ENCODE measurements around the gene TRIM58. TPM values are rescaled to one million over a fixed set of nuclear protein-coding genes. Genes with fewer than 3 reads are reported as not detected.

TRIM58 gene, protein sequence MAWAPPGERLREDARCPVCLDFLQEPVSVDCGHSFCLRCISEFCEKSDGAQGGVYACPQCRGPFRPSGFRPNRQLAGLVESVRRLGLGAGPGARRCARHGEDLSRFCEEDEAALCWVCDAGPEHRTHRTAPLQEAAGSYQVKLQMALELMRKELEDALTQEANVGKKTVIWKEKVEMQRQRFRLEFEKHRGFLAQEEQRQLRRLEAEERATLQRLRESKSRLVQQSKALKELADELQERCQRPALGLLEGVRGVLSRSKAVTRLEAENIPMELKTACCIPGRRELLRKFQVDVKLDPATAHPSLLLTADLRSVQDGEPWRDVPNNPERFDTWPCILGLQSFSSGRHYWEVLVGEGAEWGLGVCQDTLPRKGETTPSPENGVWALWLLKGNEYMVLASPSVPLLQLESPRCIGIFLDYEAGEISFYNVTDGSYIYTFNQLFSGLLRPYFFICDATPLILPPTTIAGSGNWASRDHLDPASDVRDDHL
- 4.2 and 5.3 TPM in 2 replicates for total RNA-seq

- Histone ChIP-seq H3K36me3 (ENCODE audit: control insufficient read depth, insufficient read depth, low read length) (no peaks in the 10 kb centered on the region), H3K4me3 (ENCODE audit: low read depth, low read length) (peak within 1 kb of the TSS; percentile 71), H3K27me3 (ENCODE audit: control insufficient read depth, insufficient read depth, low read length) (no peaks in the 10 kb centered on the region)
- no peak for TF ChIP-seq CTCF (IDR thresholded peaks at IDR 0.05; ENCODE audit: insufficient read depth, low read length, poor library complexity, severe bottlenecking)
- no peak for DNase-seq (ENCODE audit: low read depth)
Observed at GRCh38 chr1:247857069-247857984, at the start of gene TRIM58. Gene TRIM58 (plus strand): TSS chr1:247857187. CDS start chr1:247857247, 60 bp downstream.

DNA sequence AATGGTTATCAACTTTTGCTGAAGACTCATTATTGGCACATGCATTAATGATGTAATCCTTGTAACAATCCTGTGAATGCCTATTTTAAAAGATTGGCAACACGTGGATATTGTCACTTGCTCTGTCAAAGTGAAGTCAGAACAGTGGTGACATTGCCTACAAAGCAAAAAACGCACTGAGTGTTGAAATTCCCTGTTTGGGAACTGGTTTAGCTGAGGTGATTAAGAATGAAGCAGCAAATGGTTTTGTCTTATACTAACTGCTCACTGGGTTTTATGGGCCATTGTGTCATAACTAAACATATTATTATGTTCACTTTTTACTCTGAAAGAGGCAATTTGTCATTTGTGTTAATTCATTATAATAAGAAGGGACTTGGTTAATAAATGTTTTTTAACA lies 44.4 kb upstream of the TRIM58 start:
- TF ChIP-seq CTCF (IDR thresholded peaks at IDR 0.05; ENCODE audit: insufficient read depth, low read length, poor library complexity, severe bottlenecking), result no peak
- H3K36me3 ChIP-seq (ENCODE audit: control insufficient read depth, insufficient read depth, low read length), result no peaks in the 10 kb centered on the region

DNA sequence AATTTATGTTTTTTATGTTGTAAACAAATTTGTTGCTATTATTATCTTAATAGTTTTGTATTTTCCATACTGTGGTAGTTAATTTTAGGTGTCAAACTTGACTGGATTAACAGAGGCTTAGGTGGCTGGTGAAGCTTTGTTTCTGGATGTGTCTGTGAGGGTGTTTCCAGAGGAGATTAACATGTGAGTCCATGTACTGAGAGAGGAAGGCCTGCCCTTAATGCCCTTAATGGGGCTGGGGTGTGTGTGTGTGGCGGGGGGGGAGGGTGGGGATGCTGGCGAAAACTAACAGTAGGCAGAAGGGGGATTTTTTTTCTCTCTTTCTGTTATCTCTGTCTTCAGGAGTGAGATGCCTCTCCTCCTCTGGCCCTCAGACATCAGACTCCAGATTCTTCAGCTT lies 34.9 kb upstream of the TRIM58 start:
- DNase-seq (ENCODE audit: low read depth), result no peak
- H3K36me3 ChIP-seq (ENCODE audit: control insufficient read depth, insufficient read depth, low read length), result no peaks in the 10 kb centered on the region
- no peak for TF ChIP-seq CTCF (IDR thresholded peaks at IDR 0.05; ENCODE audit: insufficient read depth, low read length, poor library complexity, severe bottlenecking)

More for the DNA sequence above, 44.4 kb upstream of the TRIM58 start:
- no peak overlapping the region for H3K4me3 ChIP-seq (ENCODE audit: low read depth, low read length)
- H3K27me3 ChIP-seq (ENCODE audit: control insufficient read depth, insufficient read depth, low read length), result no peaks in the 10 kb centered on the region
- no peak for DNase-seq (ENCODE audit: low read depth)

DNA sequence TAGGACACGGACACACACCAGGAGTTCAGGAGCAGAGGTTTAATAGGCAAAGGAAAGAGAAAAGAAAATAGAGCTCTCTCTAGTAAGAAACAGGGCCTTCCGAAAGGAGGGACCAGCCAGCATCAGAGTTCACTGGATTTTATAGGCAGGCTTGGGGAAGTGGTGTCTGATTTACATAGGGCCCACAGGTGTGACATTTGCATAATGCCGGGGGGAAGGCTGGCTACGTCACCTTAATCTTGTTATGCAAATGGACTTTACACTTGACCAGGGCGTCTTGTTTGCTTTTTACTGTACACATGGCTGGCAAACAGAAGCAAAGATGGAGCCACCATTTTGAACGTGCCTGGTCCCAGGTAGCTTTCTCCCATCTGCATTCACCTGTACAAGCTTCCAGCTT lies 33.0 kb upstream of the TRIM58 start, which contains the start of gene OR14A16:
OR14A16 (minus strand) TSS at position 97 of the 400 bp plus-strand sequence. CDS start 8,390 bp downstream, outside the sequence.
- Histone ChIP-seq H3K36me3 (ENCODE audit: control insufficient read depth, insufficient read depth, low read length) (no peaks in the 10 kb centered on the region), H3K4me3 (ENCODE audit: low read depth, low read length) (no peak within 1 kb of the TSS), H3K27me3 (ENCODE audit: control insufficient read depth, insufficient read depth, low read length) (no peaks in the 10 kb centered on the region)
- no peak for TF ChIP-seq CTCF (IDR thresholded peaks at IDR 0.05; ENCODE audit: insufficient read depth, low read length, poor library complexity, severe bottlenecking)
- no peak for DNase-seq (ENCODE audit: low read depth)

More for the DNA sequence above, 34.9 kb upstream of the TRIM58 start:
- H3K27me3 ChIP-seq (ENCODE audit: control insufficient read depth, insufficient read depth, low read length), result no peaks in the 10 kb centered on the region
- no peak overlapping the region for H3K4me3 ChIP-seq (ENCODE audit: low read depth, low read length)

DNA sequence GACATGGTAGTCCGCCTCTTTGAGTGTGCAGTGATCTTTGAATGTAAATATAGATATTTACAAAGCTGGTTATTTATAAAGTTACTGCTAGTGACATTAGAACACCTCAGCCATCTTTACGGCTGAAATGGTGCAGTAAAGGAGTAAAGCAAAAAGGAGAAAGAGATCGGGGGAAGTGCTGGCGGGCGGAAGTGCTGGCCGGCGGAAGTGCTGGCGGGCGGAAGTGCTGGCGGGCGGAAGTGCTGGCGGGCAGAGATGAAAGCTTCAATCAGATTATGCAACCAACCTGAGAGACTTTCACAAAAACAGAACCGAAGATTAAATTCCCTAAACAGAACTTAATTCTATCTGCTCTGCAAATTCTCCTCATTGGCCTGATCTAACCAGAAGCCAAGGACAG lies 31.6 kb upstream of the TRIM58 start:
- no peak overlapping the region for H3K4me3 ChIP-seq (ENCODE audit: low read depth, low read length)
- no peaks in the 10 kb centered on the region for H3K27me3 ChIP-seq (ENCODE audit: control insufficient read depth, insufficient read depth, low read length)
- TF ChIP-seq CTCF (IDR thresholded peaks at IDR 0.05; ENCODE audit: insufficient read depth, low read length, poor library complexity, severe bottlenecking), result no peak
- no peaks in the 10 kb centered on the region for H3K36me3 ChIP-seq (ENCODE audit: control insufficient read depth, insufficient read depth, low read length)
- no peak for DNase-seq (ENCODE audit: low read depth)
